ENCODE results near the gene FHIP1B.
"Not testable (repeated sequence)": the region's sequence is repeated elsewhere in the genome, so short reads cannot be mapped to it uniquely, and the experiment has no call there.

The FHIP1B gene

GRCh38 chr11:6234387-6235107, at the start of gene FHIP1B:
Gene FHIP1B (minus strand): TSS chr11:6234636. CDS start chr11:6224516, 10,120 bp downstream.
- DNase-seq, result peak; percentile 93

GRCh38 chr11:6283453-6284023, 49.1 kb upstream of the FHIP1B start:
- DNase-seq, result no peak

- DNase-seq, result not testable (repeated sequence)
Observed at GRCh38 chr11:6280809-6281208, 46.4 kb upstream of the FHIP1B start.

GRCh38 chr11:6273188-6273587, 38.8 kb upstream of the FHIP1B start:
- DNase-seq, result no peak

- DNase-seq, result no peak
Observed at GRCh38 chr11:6271598-6271997, 37.2 kb upstream of the FHIP1B start.

GRCh38 chr11:6270584-6271246, 36.3 kb upstream of the FHIP1B start:
- no peak for DNase-seq

- DNase-seq, result no peak
Observed at GRCh38 chr11:6269994-6270393, 35.6 kb upstream of the FHIP1B start.

- DNase-seq, result no peak
Observed at GRCh38 chr11:6268820-6269219, 34.4 kb upstream of the FHIP1B start.

GRCh38 chr11:6263662-6264061, 29.2 kb upstream of the FHIP1B start:
- no peak for DNase-seq

GRCh38 chr11:6260207-6260726, 25.8 kb upstream of the FHIP1B start:
- DNase-seq, result no peak

- no peak for DNase-seq
Observed at GRCh38 chr11:6258571-6259081, 24.2 kb upstream of the FHIP1B start.

- DNase-seq, result no peak
Observed at GRCh38 chr11:6258141-6258540, 23.7 kb upstream of the FHIP1B start.

- DNase-seq, result no peak
Observed at GRCh38 chr11:6253197-6253596, 18.8 kb upstream of the FHIP1B start.

GRCh38 chr11:6251990-6252473, 17.6 kb upstream of the FHIP1B start:
- DNase-seq, result no peak

GRCh38 chr11:6251120-6251733, 16.8 kb upstream of the FHIP1B start:
- DNase-seq, result no peak

- no peak for DNase-seq
Observed at GRCh38 chr11:6249770-6250555, 15.5 kb upstream of the FHIP1B start.

GRCh38 chr11:6248897-6249296, 14.5 kb upstream of the FHIP1B start:
- DNase-seq, result not testable (repeated sequence)

- no peak for DNase-seq
Observed at GRCh38 chr11:6248248-6248647, 13.8 kb upstream of the FHIP1B start.

- no peak for DNase-seq
Observed at GRCh38 chr11:6245536-6245935, 11.1 kb upstream of the FHIP1B start.

GRCh38 chr11:6241316-6241715, 6.9 kb upstream of the FHIP1B start:
- DNase-seq, result no peak

GRCh38 chr11:6240781-6241180, 6.3 kb upstream of the FHIP1B start:
- DNase-seq, result no peak

GRCh38 chr11:6240139-6240538, 5.7 kb upstream of the FHIP1B start:
- no peak for DNase-seq

Data from NCI-H2171 (cell line).